ENCODE results near the gene GOLGA6C.
"Not testable (repeated sequence)": the region's sequence is repeated elsewhere in the genome, so short reads cannot be mapped to it uniquely, and the experiment has no call there.

GOLGA6C gene

DNA sequence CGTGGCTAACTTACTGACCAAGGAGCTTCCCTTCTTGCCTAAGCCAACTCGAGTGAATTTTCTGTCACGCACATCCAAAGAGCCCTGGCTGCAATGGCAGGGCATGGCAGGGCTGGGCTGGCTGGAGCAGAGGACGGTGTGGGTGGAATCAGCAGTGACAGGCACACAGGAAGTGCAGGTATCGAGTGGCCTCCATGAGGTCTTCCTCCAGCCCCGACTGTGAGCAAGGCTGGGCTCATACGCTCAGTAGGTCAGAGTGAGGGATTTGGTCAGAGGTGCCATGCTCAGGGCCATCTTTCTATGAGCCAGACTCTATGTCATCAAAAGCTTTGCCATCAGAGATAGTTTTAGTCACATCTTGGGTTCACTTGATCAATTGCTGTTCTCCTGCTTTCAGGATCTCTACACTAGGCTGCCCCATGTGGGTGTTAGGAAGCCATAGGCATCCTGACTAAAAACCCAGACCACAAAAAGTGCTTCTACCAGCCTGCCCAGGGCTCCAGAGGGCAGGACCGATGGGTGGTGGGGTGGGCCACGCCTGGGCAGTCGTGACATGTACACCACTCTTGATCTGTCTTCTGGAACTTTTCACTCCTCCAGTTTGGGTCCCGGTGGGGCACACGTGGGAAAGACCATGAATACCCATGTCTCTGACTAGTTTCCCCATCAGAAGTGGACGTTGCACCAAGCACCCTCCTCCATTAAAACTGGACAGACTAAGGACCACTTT lies 55.1 kb downstream of the GOLGA6C start:
- Histone ChIP-seq H3K27ac (no peak overlapping the region), H3K4me3 (no peak overlapping the region)
- TF ChIP-seq, protein P1, sequence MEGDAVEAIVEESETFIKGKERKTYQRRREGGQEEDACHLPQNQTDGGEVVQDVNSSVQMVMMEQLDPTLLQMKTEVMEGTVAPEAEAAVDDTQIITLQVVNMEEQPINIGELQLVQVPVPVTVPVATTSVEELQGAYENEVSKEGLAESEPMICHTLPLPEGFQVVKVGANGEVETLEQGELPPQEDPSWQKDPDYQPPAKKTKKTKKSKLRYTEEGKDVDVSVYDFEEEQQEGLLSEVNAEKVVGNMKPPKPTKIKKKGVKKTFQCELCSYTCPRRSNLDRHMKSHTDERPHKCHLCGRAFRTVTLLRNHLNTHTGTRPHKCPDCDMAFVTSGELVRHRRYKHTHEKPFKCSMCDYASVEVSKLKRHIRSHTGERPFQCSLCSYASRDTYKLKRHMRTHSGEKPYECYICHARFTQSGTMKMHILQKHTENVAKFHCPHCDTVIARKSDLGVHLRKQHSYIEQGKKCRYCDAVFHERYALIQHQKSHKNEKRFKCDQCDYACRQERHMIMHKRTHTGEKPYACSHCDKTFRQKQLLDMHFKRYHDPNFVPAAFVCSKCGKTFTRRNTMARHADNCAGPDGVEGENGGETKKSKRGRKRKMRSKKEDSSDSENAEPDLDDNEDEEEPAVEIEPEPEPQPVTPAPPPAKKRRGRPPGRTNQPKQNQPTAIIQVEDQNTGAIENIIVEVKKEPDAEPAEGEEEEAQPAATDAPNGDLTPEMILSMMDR (IDR thresholded peaks at IDR 0.05) = no peak
- DNase-seq (ENCODE audit: low spot score) = no peak

GRCh38 chr15:75314552-75315290 lies 56.6 kb downstream of the GOLGA6C start:
- DNase-seq (ENCODE audit: low spot score) = no peak
- Histone ChIP-seq H3K4me3 (no peak overlapping the region), H3K27ac (no peak overlapping the region)
- TF ChIP-seq, protein P1 (IDR thresholded peaks at IDR 0.05) = no peak

- DNase-seq (ENCODE audit: low spot score); H3K27ac ChIP-seq; H3K4me3 ChIP-seq: not testable (repeated sequence)
Measured at GRCh38 chr15:75319231-75319897, 61.2 kb downstream of the GOLGA6C start.

All from coronary artery (tissue), 2 donors.